Ramos (cell line): ENCODE data around the gene CEP135.

Experiments
- in situ Hi-C: fragments of 300-500 bp; cut with MboI; formaldehyde crosslinking; loops from one replicate; pipeline ENCODE4 v1.14.3; 2022; ENCODE audit warnings: low sequenced_read_pairs; ENCODE audit not compliant: unreplicated experiment

Gene CEP135

DNA sequence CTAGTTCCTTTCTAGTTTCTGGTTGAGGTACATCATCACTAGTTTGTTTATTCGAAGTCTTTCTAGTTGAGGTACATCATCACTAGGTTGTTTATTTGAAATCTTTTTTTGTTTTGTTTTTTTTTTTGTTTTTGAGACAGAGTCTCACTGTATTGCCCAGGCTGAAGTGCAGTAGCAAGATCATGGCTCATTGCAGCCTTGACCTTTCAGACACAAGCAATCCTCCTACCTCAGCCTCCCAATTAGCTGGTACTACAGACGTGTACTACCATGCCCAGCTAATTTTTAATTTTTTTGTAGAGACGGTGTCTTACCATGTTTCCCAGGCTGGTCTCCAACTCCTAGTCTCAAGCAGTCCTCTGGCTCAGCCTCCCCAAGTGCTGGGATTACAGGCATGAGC, 54.9 kb downstream of the CEP135 start:
- in situ Hi-C loops = no loop called here

DNA sequence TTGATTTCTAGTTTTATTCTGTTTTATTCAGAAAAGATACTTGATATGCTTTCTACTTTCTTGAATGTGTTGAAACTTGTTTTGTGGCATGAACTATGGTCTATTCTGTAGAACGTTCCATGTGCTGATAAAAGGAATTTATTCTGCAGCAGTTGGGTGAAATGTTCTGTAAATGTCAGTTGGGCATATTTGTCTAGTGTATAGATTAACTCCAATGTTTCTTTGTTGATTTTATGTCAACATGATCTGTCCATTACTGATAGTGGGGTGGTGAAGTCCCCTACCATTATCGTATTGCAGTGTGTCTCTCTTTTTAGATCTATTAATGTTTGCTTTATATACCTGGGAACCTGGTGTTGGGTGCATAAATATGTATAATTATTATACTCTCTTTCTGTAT, 55.5 kb downstream of the CEP135 start:
- in situ Hi-C loops = no loop called here

DNA sequence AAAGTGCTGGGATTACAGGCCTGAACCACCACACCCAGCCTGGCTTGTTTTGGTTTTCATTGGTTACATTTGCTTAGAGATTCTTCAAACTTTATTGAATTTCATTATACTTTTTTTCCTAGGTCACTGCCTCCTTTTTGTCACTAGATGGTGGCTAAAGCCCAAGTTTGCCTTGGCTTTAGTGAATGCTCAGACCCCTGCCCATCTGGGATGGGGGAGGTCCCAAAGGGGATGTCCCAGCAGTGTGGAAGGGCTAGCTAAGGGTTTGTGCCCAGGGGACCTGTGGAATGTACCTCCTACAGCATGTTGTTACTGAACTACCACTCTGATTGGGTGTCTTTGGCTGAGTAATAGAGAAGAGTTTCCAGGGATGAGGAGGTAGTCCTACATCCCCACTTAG, 58.4 kb downstream of the CEP135 start:
- in situ Hi-C loops = no loop called here

DNA sequence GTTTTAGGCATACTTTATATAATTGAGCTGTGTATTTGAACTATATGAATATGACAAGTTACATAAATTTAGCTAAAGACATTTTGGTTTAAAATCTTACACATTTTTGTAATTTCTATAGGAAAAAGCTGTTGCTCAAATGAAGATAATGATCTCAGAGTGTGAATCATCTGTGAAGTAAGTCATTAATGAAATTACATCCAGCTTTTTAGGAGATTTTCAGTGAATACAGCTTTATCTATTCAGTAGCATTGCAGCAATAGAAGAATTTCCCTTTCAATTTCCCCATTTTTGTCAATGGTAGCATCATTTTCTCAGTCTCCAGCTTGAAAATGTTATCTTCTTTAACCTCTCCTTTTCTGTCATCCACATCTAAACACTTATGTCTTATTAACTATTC, 59.5 kb downstream of the CEP135 start:
- in situ Hi-C loops = no loop called here

DNA sequence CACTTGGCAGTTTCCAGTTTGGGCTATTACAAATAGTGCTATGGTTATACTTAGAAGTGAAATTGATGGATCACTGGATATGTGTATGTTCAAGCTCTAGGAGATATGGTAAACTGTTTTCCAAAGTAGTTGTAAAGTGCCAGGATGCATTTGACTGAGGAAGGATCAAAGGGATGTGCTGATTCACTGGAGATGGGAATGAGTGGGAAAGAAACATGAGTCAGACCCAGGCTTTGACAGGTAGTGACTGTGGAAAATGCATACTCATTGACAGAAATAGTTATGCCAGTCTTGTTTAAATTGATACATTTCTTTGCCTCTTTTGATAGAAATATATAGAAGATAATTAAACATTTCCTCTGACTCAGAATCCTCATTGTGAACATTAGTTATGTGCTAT, 77.9 kb downstream of the CEP135 start:
- in situ Hi-C loops = no loop called here

DNA sequence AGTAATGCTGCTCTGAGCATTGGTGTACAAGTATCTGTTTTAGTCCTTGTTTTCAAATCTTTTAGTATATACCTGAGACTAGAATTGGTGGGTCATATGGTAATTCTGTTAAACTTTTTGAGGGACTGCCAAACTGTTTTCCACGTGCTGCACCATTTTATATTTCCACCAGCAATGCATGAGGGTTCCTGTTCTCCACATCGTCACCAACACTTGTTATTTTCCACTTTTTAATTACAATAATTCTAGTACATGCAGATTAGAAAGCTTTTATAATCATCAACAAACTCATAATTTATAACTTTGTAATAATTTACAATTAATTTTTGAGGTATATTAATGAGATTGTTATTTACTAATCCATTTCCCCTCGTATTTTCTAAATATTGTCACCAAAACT, 79.4 kb downstream of the CEP135 start:
- in situ Hi-C loops = no loop called here

DNA sequence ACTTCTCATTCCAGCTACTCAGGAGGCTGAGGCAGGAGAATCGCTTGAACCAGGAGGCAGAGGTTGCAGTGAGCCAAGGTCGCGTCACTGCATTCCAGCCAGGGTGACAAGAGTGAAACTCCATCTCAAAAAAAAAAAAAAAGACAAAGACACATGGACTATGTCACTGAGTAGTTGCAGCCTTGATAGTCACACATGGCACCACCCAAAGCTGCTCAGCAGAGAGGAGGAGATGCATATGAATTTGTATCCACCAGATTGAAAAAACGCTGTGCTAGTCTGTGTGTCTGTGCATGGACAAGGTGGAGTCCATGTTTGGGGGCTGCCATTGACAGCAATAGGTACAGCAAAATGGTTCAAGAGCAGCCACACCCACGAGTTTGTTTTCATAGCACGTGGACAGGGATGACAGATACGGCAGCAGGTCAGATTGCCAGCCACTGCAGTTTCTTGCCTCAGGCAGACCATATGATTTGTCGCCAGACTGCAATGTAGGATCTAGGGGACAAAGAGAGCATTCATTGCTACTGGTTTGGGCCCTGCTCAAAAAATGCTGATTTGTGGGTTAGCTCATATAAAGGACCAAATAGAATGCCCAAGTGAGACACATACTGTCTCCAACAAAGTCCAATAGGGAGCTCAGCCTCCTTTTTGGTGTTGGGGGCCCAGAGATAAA, 89.9 kb downstream of the CEP135 start:
- in situ Hi-C loops = no loop called here

DNA sequence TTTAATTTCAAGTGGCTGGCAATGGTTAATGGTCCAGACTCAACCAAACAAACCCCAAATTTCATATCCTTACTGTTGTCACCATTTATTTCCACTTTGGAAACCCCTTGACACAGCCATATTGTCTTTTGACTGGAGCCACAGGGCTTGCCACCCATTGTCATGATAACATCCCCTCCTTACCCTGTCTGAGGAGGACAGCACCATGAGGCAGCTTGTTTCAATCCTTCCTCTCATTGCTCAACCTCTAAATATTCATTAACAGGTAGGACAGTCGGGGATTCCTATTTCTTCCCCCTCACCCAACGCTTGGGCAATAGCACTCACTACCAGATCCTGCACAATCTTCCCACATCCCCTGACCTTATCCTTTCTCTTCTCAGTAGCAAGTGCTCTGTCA, 92.1 kb downstream of the CEP135 start:
- in situ Hi-C loops = no loop called here

DNA sequence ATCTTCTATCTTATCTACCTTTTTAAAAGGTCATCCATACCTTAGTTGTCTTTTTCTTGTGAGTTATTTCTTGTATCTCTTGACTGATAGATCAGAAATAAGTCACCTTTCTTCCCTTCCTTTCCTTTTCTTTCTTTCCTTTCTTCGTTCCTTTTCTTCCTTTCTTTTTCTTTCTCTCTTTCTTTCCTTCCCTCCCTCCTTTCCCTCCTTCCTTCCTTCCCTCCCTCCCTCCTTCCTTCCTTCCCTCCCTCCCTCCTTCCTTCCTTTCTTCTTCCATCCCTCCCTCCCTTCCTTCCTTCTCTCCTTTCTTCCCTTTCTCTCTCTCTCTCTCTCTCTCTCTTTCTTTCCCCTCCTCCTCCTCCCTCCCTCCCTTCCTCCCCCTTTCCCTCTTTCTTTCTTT, 93.5 kb downstream of the CEP135 start:
- in situ Hi-C loops = no loop called here

DNA sequence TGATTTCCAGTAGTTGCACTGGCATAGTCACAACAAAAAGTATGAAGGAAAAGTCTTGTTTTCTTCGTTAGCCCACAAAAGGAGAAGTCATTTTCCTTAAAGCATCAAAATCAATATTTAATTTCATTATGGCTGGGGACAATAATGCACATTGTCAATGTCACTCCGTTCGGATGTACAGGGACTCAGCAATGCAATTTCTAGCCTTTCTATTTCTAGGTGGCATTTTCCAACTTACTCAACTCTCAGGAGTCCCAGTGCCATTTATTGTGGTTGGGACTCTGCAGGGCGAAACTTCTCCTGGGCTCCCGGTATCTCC, 99.6 kb downstream of the CEP135 start:
- in situ Hi-C loops = no loop called here

DNA sequence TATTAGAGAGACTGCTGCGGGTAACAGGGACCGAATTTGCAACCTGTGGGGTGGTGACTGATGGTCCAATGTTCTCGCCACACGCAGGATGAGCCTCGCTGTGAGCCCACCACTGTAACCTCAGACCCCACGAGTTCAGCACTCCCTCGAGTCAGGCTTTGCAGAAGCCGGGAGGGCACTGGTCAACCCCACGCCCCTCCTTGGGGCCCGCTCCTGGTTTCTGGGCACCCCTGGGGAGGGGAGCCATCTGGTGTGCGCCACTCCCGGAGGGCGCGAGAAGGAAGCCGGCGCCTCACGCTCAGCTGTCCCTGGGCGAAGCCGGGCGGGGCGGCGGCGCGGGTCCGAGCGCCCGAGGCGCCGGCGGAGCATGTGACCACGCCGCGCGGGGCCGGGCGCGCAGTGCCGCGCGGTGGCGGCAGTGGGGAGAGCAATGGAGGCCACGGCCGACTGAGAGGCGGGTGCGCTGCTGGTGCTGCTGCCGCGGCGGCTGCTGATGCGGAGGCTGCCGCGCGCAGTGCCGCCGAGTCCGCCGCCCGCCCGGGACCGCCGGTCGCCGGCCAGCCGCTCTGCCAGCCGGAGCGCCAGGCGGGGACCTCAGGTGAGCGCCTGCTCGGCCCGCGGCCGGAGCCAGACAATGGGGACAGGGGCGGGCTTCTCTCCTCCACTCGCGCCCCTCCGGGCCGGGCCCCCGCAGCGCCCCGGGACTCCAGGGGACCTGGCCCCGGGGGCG, 100.1 kb downstream of the CEP135 start:
- in situ Hi-C loops = no loop called here

DNA sequence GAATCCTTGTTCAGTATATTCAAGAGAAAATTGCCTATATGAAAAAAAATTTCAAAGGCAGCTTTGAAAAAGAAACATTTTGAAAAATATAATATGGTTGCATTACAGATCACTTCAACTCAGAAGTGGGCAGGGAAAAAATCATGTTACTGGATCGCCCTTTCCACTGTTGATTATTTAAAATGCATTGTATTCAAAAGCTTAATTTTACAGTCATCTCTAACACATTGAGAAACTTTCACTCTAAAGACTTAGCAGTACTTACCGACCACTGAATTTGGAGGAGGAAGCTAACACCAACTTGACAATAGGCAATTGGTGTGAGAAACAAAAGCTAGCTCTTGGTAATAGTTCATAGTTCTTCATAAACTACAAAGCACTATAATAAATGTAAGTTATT, 101.9 kb downstream of the CEP135 start:
- in situ Hi-C loops = no loop called here

DNA sequence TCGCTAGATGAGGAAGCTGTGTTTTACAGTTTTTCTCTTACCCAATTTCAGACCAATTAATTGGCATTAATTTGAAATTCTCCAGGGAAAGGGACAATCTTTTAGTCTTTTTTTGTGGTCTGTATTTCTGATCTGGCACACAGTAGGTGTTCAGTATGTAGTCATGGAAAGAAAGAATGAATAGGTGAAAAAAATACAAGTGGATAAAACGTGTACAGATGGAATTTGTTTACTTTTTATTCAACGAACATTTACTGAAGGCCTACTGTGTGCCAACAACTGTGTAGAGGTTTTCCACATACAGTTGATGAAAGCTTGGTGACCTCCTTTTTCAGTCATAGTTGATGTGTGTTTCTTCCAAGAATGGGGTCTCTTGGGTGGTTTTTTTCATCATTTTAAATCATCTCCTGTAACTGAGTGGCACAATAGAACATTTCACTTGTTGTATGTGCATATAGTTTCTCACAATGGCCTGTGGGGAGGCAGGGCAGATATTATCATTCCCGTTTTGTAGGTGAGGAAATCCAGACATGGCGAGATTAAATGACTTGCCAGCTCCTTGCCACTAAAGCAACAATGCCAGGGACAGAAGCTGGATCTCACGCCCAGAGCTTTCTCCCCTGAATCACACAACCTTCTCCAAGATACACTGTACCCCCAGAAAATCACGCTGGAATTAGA, 102.4 kb downstream of the CEP135 start:
- in situ Hi-C loops = no loop called here

DNA sequence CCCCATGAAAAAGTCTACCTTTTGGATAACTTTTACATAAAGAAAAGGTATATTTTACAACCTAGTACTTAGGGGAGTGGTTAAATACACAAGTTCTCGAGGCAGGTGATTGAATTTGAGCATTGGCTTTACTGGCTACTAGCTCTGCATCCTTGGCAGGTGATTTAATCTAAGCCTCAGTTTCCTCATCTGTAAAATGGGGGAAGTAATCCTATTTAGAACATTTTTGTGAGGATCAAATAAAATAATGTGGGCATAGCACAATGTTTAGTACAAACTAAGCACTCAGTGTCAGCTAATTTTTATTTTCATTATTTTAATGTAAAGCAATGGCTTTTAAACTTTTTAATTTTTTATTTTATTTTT, 102.9 kb downstream of the CEP135 start:
- in situ Hi-C loops = no loop called here

DNA sequence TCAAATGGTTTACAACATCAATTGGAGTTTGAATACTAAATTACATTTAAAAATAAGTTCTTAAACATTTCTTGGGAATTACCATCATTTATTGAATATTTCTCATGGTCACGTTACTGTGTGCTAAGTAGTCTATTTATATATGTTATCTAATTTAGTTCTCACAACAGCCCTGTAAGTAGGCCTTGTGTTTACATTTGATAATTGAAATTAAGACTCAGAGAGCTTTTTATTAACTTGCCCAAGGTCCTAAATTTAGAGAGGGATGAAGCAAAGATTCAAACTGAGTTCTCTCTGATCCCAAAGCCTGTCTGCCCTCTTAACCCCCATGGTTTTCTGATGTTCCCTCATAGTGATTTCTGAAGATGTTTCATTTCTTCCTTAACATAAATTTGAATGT, 103.7 kb downstream of the CEP135 start:
- in situ Hi-C loops = no loop called here

DNA sequence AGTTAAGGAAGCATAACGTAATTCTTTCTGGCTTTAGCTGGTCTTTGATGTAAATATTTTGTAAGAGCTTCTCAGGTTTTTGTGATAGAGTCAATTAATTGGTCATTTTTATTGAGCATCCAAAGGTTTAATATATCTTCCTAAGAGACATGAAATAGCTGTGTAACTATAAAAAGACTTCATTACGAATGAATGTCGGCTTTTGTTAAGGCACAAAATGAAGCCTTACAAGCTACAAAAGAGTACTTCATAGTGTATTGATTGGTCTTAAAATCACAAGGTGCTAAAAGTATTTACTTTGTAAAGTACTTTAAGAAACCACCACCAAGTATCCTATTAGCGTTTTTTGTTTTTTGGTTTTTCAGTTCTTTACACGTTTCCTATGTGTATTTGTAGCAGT, 104.2 kb downstream of the CEP135 start:
- in situ Hi-C loops = no loop called here

DNA sequence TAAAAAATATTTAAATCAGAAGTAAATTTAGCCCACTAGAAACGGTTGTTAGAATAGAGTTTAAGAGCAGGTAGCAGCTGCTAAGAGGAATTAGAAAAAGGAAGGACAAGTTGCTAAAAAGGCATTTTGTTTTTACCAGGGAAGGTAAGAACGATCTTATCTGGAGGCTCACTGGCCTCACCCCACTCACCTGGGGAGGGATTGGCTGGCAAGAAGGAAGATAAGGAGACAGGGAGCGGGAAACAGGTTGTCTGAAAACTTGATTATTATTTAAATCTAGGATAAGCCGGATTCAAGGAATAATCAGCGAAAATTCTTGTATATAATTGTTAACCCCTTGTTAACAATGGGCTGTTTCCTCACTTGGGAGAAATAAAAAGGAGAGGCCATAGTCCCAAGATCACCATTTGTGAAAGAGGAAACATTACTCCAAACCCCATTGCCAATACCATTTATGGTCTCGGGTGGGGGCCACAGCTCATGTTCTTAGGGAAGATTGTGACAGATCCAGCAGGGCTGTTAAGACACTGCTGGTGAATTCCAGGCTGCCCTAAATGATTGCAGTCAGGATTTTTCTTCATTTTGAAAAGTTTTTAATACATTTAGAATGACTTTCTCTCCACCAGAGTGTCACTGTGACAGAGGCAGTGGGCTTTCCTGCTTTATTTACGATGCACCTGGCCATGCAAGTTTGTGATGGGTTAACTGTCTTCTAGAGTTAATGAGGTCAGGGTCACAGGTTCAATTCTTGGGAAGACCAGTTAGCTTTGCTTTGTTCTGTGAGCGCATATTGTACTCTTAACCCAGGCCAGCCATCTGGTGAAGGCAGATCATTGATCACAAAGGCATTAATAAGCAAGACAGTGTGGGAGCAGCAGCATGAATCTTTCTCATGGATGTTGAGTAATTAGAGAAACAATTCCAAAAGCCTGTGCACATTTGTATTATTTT, 106.6 kb downstream of the CEP135 start:
- in situ Hi-C loops = no loop called here

DNA sequence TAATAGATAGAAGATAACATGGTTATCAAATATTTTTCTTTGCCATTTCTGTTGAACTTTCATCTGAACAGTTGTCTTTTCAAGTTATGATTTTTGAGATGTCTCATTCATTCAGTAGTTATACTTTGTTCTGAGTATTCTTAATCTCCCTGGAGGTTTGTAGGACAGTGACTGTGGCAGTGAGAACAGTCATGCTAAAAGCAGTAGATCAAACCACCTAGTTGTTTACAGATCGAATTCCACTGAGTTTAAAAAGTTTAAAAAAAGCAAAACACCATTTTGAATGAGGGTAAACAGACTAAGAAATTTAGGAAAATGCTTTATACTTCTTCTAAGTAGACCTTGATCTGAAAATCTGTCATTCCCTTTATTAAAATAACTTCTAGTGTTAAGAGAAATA, 107.2 kb downstream of the CEP135 start:
- in situ Hi-C loops = no loop called here

DNA sequence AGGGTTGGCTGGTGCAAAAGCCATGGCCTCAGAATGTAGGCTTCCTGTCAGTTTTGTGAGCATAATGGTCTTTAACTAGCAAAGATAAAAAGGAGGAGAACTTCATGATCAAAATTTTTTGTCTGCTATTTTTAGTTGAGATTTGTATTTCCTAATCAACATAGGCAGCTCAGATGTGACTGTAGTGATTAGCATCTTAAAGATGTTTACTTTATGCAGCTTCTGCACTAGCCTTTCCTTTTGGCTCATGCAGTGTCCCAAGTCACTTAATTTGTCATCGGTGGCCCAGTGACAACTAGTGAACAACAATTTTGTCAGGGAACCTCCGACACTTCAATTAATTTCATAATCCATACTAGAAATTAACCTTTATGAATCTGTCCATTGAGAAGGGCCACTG, 109.8 kb downstream of the CEP135 start:
- in situ Hi-C loops = no loop called here

DNA sequence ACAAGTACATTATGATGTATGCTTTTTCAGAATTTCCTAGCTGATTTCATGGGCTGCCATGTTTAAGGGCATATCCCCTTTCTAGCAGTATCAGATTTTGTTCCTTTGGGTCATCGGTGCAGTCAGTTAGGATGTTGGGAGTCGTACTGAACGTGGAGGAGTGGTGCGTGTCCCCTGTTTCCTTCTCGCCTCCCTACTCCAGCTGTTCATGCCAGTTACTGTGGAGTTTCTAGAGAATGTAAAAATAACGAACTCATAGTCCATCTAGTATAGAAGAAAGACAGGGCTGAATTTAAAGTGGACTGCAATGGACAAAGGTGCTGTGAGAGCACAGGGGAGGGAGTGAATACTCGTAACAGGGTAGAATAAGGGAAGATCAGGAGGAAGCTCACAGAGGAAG, 111.3 kb downstream of the CEP135 start:
- in situ Hi-C loops = no loop called here

DNA sequence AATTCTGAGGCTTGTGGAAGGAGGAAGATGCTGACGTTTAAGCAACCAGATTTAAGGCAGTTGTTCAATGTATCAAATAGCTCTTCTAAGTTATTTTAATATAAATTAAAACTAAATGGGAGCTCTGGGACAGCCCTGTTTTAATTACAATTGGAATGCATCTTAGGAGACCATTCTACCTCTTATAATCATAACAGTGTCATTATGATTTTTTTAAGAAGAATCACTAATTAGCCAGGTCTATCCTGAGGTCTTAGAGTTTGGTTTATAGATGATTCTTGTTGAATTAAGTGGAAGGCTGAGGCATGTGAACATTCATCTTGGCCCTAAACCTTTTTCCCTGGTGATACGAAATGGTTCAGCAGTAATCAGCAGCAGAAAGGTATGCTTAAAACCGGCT, 113.4 kb downstream of the CEP135 start:
- in situ Hi-C loops = no loop called here
